GM12875 (cell line): ENCODE measurements around the gene ADORA3.

Experiments used
- H3K4me3 ChIP-seq: one replicate; pipeline ENCODE4 v1.5.1; 2011; ENCODE audit warnings: low read depth, low read length, control low read depth
- TF ChIP-seq, protein P1 (sequence below): IDR thresholded peaks from 2 replicates; pipeline ENCODE4 v1.5.1; 2011; ENCODE audit warnings: low read depth, mild to moderate bottlenecking, control low read depth, inconsistent platforms, low read length, moderate library complexity, borderline replicate concordance; ENCODE audit not compliant: insufficient read depth

Gene ADORA3

DNA sequence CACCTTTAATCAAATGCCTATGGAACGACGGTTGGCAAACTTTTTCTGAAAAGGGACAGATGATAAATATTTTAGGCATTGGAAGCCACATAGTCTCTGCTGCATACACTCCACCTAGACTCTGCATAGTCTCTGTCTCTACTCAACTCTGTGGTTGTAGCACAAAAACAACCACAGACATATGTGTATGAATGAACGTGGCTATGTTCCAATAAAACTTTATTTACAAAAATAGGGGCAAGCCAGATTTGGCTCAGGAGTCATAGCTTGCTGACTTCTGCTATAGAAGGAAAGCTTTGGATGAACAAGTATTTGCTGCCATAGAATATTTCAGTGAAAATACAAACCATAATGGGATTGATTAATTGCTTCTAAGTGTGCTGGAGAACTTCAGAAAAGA lies 37.5 kb upstream of the ADORA3 start:
- TF ChIP-seq, protein P1, sequence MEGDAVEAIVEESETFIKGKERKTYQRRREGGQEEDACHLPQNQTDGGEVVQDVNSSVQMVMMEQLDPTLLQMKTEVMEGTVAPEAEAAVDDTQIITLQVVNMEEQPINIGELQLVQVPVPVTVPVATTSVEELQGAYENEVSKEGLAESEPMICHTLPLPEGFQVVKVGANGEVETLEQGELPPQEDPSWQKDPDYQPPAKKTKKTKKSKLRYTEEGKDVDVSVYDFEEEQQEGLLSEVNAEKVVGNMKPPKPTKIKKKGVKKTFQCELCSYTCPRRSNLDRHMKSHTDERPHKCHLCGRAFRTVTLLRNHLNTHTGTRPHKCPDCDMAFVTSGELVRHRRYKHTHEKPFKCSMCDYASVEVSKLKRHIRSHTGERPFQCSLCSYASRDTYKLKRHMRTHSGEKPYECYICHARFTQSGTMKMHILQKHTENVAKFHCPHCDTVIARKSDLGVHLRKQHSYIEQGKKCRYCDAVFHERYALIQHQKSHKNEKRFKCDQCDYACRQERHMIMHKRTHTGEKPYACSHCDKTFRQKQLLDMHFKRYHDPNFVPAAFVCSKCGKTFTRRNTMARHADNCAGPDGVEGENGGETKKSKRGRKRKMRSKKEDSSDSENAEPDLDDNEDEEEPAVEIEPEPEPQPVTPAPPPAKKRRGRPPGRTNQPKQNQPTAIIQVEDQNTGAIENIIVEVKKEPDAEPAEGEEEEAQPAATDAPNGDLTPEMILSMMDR = no peak
- H3K4me3 ChIP-seq = no peak overlapping the region

DNA sequence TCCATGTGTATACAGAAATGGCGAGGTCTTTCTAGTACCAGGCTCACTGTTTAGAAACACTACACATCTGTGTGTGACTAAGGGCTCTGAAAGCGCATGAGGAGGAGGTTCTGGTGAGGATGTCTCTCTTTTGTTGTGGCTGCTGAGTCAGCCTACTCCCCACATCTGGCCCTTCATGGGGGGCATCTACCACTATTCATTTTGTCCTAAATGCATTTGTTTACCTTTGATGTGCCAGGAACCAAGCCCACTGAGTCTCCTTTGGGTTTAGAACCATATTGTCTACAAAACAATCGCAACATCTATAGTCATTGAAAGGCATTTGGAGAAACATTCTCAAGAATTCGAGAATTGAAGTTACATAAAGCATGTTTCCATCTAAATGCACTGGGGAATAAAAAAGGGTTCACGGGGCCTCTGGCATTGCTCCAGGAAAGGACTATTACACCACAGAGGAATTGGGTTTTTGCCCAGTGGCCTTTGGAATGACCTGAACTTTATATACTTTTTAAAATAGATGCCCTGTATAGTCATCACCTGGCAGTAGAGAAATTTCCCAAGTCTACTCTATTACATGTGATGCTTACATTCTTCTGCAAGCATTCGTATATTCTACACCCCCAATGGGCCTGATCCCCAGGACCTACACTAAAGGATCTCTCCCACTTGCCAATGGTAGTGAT lies 35.1 kb upstream of the ADORA3 start:
- no peak overlapping the region for H3K4me3 ChIP-seq
- TF ChIP-seq, protein P1 = no peak

DNA sequence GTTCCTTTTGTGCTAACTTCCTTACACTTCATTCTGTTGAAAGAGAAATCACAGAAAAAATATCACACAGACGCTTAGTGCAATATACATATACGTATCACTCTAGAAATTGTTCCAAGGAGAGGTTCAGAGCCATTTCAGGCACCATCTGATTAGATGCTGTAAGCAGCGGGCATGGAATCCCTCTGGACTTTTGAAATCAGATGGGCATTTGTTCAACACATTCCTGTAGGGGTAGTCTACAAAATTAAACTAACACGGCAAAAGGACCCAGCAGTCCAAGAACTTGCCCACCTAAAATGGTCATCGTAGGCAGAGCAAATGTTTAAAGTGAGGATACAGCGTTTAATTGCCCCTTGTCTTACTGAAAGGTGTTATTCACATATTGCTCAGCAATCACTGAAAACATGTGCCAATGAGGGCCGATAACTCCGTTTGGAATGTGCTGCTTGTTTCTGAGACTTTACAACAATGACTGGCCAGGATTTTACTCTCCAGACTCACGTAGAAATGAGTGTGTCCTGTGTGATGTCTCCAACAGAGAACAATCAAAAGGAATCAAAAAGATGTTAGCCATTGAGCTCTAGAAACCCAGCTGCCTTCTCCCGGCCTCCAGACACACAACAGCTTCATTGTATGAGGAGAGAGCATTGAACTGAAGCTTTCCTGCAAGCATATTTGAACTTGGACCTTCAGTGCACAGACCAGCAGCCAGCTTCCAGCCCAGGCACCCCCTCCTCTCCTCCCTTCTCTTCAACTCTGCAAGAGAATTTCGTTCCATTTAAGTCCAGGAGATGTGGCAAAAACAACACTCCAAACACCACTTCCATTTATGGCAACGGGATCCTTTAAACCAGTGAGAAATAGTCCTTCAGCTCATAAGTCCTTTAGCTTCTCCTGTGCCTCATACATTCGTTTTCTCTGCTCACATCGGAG lies 32.1 kb upstream of the ADORA3 start:
- no peak overlapping the region for H3K4me3 ChIP-seq
- TF ChIP-seq, protein P1 = no peak

DNA sequence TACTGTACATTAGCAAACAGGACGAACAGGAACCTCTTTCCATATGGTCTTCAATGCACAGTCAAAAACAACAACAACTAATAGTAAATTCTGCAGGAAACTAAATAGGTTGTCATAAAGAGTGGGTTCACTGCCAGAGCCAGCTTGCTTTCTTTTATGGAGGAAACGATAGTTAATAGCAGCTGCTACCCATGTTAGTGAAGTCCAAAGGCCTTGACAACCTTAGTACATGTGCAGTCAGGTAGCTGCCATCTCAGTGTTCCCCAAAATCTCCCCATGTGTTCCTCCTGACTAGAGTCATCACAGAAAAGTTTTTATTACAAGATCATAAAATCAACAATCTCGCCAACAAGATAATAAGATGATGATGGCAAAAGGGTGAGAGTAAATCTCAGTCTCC lies 16.6 kb upstream of the ADORA3 start:
- no peak overlapping the region for H3K4me3 ChIP-seq
- TF ChIP-seq, protein P1 = no peak

DNA sequence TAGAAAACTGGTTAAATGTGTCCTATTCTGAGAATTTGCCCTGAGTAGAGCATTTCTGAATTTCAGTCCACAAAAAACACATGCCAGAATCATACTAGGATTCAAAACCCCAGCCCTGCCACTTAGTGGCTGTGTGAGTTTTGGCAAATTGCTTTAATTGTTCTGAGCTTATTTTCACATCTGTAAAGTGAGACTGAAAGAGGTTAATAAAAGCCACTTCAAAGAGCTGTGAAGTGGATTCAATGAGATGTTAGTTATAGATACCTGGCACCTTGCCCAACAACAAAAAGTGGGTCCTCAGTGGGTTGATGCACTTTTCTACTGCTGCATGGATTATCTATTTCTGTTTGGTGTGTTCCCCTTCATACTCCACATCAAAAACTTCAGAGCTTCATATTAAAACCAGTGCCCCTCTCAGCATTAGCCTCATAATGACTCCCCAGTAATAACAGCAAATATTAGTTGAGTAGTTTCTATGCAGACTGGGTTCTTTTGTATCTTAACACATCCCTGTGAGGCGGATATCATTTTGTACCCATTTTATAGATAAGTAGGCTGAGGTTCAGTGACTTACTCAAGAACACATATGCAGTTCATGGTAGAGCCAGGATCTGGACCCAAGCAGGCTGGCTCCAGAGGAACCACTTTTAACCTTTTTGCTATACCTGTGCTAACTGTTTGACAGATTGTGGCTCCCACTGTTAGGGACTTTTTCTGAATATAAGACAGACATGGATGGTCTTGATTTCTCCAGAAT lies 14.2 kb upstream of the ADORA3 start:
- TF ChIP-seq, protein P1 = no peak
- H3K4me3 ChIP-seq = no peak overlapping the region

DNA sequence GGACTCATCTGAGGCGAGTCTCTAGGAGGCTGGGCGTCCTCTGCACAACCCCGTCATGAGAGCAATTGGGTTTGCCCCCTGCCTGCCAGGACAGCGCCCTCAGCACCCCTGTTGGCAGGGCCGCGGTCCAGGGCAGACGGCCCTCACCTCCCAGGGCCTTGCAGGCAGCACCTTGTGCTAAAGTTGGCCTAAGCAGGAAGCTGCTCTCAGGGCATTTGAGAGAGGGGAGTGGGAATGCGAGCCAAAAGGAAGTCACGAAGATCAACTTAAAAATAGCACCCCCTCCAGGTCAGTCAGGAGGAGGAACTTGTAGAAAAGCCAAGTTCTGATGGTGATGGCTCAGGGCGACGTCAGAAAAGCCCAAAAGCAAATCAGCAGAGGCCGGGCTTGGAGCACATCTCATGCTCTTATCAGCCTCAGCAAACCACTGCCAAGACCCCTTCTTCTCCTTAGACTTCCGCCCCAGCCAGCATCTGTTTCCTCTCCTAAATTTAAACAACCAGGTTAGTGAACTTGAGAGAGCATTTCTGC lies 12.6 kb upstream of the ADORA3 start:
- TF ChIP-seq, protein P1 = peak; percentile 57
- H3K4me3 ChIP-seq = peak overlapping the region; percentile 42
